Measurements from ENCODE around the gene RRP1B. TPM values are rescaled to one million over a fixed set of nuclear protein-coding genes. Genes with fewer than 3 reads are reported as not detected.

RRP1B gene
- total RNA-seq, 1 experiment from 2014 or later, result 30.7 TPM

DNA sequence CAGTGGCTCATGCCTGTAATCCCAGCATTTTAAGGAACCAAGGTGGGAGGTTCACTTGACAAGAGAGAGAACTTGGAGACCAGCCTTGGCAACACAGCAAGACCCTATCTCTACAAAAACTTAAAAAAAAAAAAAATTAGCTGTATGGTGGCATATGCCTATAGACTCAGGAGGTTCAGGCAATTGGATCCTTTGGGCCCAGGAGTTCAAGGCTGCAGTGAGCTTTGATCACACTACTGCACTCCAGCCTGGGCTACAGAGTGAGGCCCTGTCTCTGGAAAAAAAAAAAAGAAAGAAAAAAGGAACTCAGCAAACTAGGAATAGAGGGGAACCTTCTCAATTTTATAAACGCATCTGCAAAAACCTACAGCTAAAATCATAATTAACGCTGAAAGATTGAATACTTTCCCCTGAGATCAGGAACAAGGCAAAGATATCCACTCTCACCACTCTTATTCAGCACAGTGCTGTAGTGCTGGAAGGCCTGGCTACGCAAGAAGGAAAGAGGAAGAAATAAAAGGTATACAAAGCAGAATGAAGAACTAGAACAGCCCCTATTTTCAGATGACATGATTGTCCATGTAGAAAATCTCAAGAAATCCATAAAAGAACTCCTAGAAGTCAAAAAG lies 21.7 kb upstream of the RRP1B start:
- Histone ChIP-seq H3K9me3 (ENCODE audit: control insufficient read depth, insufficient read depth, low read depth, low read length) (no peaks in the 10 kb centered on the region), H3K27me3 (ENCODE audit: control insufficient read depth, insufficient read depth, low read length) (no peaks in the 10 kb centered on the region), H3K36me3 (ENCODE audit: control insufficient read depth, insufficient read depth, low read length) (no peaks in the 10 kb centered on the region), H3K4me3 (ENCODE audit: low read depth in 2 of 2, low read length in 2 of 2) (no peak overlapping the region), H3K27ac (ENCODE audit: low read length) (no peak overlapping the region), H3K4me1 (ENCODE audit: control insufficient read depth, insufficient read depth, low read length) (no peaks in the 10 kb centered on the region)
- DNase-seq (ENCODE audit: low read depth, low spot score), result no peak
- ChIA-PET CTCF (interaction anchor here (0.7 kb wide), 1 partner anchor 426 kb away, joined by 3 read pairs; no protein-coding TSS in a partner anchor), POLR2A (no interaction called here)
- in situ Hi-C loops (cut with HindIII; ENCODE audit: low pct_unique_long_range_greater_than_20kb, low sequenced_read_pairs) (no loop called here), intact Hi-C loops (cut with micrococcal nuclease; ENCODE audit: unreplicated experiment) (no loop called here)
- no peak for ATAC-seq
- BruUV-seq (replicated peaks), result no TSS peak
- TF ChIP-seq, protein P1, sequence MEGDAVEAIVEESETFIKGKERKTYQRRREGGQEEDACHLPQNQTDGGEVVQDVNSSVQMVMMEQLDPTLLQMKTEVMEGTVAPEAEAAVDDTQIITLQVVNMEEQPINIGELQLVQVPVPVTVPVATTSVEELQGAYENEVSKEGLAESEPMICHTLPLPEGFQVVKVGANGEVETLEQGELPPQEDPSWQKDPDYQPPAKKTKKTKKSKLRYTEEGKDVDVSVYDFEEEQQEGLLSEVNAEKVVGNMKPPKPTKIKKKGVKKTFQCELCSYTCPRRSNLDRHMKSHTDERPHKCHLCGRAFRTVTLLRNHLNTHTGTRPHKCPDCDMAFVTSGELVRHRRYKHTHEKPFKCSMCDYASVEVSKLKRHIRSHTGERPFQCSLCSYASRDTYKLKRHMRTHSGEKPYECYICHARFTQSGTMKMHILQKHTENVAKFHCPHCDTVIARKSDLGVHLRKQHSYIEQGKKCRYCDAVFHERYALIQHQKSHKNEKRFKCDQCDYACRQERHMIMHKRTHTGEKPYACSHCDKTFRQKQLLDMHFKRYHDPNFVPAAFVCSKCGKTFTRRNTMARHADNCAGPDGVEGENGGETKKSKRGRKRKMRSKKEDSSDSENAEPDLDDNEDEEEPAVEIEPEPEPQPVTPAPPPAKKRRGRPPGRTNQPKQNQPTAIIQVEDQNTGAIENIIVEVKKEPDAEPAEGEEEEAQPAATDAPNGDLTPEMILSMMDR (IDR thresholded peaks at IDR 0.05), result no peak
- no peak for TF ChIP-seq TCF7L2 (IDR thresholded peaks at IDR 0.05; ENCODE audit: low read depth, low read length)
- no peak for TF ChIP-seq POLR2AphosphoS5 (IDR thresholded peaks at IDR 0.05; ENCODE audit: low read depth, low read length)
- no peak for TF ChIP-seq SIN3A (IDR thresholded peaks at IDR 0.05; ENCODE audit: borderline replicate concordance, insufficient read depth, low read depth, low read length)
- TF ChIP-seq, protein P2, sequence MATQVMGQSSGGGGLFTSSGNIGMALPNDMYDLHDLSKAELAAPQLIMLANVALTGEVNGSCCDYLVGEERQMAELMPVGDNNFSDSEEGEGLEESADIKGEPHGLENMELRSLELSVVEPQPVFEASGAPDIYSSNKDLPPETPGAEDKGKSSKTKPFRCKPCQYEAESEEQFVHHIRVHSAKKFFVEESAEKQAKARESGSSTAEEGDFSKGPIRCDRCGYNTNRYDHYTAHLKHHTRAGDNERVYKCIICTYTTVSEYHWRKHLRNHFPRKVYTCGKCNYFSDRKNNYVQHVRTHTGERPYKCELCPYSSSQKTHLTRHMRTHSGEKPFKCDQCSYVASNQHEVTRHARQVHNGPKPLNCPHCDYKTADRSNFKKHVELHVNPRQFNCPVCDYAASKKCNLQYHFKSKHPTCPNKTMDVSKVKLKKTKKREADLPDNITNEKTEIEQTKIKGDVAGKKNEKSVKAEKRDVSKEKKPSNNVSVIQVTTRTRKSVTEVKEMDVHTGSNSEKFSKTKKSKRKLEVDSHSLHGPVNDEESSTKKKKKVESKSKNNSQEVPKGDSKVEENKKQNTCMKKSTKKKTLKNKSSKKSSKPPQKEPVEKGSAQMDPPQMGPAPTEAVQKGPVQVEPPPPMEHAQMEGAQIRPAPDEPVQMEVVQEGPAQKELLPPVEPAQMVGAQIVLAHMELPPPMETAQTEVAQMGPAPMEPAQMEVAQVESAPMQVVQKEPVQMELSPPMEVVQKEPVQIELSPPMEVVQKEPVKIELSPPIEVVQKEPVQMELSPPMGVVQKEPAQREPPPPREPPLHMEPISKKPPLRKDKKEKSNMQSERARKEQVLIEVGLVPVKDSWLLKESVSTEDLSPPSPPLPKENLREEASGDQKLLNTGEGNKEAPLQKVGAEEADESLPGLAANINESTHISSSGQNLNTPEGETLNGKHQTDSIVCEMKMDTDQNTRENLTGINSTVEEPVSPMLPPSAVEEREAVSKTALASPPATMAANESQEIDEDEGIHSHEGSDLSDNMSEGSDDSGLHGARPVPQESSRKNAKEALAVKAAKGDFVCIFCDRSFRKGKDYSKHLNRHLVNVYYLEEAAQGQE (IDR thresholded peaks at IDR 0.05; ENCODE audit: insufficient read depth in 1 of 2, low read depth in 2 of 2, low read length in 1 of 2), result no peak

DNA sequence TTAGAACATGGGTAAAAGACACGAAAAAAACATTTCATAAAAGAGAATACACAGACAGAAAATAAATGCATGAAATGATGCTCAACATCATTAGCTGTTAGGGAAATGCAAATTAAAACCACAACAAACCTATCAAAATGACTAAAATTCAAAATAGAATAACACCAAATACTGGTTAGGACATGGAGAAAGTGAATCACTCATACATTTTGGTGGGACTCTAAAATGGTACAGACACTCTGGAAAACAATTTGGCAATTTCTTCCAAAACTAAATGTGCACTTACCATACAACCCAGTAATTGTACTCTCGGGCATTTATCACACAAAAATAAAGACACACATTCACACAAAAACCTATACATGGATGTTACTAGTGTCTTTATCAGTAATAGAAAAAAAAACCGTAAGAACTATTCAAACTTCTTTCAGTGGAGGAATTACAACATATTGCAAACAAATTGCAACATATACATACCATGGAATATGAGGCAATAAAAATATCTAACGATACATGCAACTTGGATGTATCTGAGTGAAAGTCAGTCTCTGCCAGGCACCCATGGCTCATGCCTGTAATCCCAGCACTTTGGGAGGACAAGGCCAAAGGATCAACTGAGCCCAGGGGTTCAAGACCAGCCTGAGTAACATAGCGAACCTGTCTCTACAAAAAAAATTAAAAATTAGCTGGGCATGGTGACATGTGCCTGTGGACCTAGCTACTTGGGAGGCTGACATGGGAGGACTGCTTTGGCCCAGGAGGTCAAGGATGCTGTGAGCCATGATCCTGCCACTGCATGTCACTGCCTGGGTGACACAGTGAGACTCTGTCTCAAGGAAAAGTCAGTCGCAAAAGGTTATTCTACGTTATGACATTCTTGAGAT lies 19.6 kb upstream of the RRP1B start:
- Histone ChIP-seq H3K4me3 (ENCODE audit: low read depth in 2 of 2, low read length in 2 of 2) (no peak overlapping the region), H3K27ac (ENCODE audit: low read length) (no peak overlapping the region; the same call in 1 of the 2 replicates), H3K9me3 (ENCODE audit: control insufficient read depth, insufficient read depth, low read depth, low read length) (no peaks in the 10 kb centered on the region), H3K4me1 (ENCODE audit: control insufficient read depth, insufficient read depth, low read length) (no peaks in the 10 kb centered on the region), H3K27me3 (ENCODE audit: control insufficient read depth, insufficient read depth, low read length) (no peaks in the 10 kb centered on the region), H3K36me3 (ENCODE audit: control insufficient read depth, insufficient read depth, low read length) (no peaks in the 10 kb centered on the region)
- BruUV-seq (replicated peaks), result no TSS peak
- TF ChIP-seq, protein P2 (IDR thresholded peaks at IDR 0.05; ENCODE audit: insufficient read depth in 1 of 2, low read depth in 2 of 2, low read length in 1 of 2), result no peak
- TF ChIP-seq SIN3A (IDR thresholded peaks at IDR 0.05; ENCODE audit: borderline replicate concordance, insufficient read depth, low read depth, low read length) (no peak), TCF7L2 (IDR thresholded peaks at IDR 0.05; ENCODE audit: low read depth, low read length) (no peak), POLR2AphosphoS5 (IDR thresholded peaks at IDR 0.05; ENCODE audit: low read depth, low read length) (no peak)
- TF ChIP-seq, protein P1 (IDR thresholded peaks at IDR 0.05), result no peak
- in situ Hi-C loops (cut with HindIII; ENCODE audit: low pct_unique_long_range_greater_than_20kb, low sequenced_read_pairs) (no loop called here), intact Hi-C loops (cut with micrococcal nuclease; ENCODE audit: unreplicated experiment) (no loop called here)
- CTCF ChIA-PET, result no interaction called here
- no peak for ATAC-seq
- POLR2A ChIA-PET, result no interaction called here
- DNase-seq (ENCODE audit: low read depth, low spot score), result no peak

All from Panc1 (cell line).